ENCODE measurements around the gene PTPRD.
"Not testable (repeated sequence)": the region's sequence is repeated elsewhere in the genome, so short reads cannot be mapped to it uniquely, and the experiment has no call there.

PTPRD gene

DNA sequence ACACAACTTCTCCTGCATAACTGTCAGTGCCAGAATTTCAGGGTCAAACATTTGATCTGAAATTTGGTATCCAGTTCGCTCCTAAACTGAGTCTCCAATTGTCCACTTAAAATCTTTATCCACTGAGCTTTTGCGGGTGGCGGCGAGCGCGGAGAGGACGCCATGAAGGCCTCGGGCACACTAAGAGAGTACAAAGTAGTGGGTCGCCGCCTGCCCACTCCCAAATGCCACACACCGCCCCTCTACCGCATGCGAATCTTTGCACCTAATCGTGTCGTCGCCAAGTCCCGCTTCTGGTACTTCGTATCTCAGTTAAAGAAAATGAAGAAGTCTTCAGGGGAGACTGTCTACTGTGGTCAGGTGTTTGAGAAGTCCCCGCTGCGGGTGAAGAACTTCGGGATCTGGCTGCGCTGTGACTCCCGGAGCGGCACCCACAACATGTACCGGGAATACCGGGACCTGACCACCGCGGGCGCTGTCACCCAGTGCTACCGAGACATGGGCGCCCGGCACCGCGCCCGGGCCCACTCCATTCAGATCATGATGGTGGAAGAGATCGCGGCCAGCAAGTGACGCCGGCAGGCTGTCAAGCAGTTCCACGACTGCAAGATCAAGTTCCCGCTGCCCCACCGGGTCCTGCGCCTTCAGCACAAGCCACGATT, 1899.5 kb downstream of the PTPRD start:
- Histone ChIP-seq H3K79me2 (ENCODE audit: control insufficient read depth, insufficient read depth, low read length, unreplicated experiment) (no peaks in the 10 kb centered on the region), H3K4me3 (ENCODE audit: low read depth, low read length) (no peak overlapping the region), H3K27me3 (ENCODE audit: insufficient read depth, low read length) (no peaks in the 10 kb centered on the region), H3K27ac (ENCODE audit: low read depth, low read length) (no peak overlapping the region), H3K4me1 (ENCODE audit: control insufficient read depth, insufficient read depth, low read length, unreplicated experiment) (no peaks in the 10 kb centered on the region), H2AFZ (ENCODE audit: low read length, unreplicated experiment) (no peak overlapping the region), H3K36me3 (ENCODE audit: insufficient read depth, low read length) (no peaks in the 10 kb centered on the region)

DNA sequence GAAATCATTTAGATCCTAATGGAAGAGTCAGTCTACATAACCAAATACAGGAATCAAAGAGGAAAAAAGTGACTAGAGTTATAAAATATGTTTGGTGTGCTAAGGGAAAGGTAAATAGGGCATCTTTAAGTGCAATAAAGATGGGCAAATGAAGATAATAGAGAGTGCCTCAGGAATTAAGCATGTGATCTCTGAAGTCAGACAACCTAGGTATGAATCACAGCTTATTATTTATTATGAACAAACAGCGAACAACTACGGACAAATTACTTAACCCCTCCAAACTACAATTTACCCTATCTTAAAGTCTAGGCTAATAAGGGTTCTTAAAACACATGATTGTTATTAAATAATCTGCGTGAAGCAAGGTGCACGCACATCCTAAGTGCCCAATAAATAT, 1903.1 kb downstream of the PTPRD start:
- H3K4me3 ChIP-seq (ENCODE audit: low read depth, low read length): no peak overlapping the region
- H3K27me3 ChIP-seq (ENCODE audit: insufficient read depth, low read length): no peaks in the 10 kb centered on the region
- H3K79me2 ChIP-seq (ENCODE audit: control insufficient read depth, insufficient read depth, low read length, unreplicated experiment): no peaks in the 10 kb centered on the region
- no peak overlapping the region for H2AFZ ChIP-seq (ENCODE audit: low read length, unreplicated experiment)
- H3K36me3 ChIP-seq (ENCODE audit: insufficient read depth, low read length): no peaks in the 10 kb centered on the region
- no peaks in the 10 kb centered on the region for H3K4me1 ChIP-seq (ENCODE audit: control insufficient read depth, insufficient read depth, low read length, unreplicated experiment)
- H3K27ac ChIP-seq (ENCODE audit: low read depth, low read length): no peak overlapping the region

DNA sequence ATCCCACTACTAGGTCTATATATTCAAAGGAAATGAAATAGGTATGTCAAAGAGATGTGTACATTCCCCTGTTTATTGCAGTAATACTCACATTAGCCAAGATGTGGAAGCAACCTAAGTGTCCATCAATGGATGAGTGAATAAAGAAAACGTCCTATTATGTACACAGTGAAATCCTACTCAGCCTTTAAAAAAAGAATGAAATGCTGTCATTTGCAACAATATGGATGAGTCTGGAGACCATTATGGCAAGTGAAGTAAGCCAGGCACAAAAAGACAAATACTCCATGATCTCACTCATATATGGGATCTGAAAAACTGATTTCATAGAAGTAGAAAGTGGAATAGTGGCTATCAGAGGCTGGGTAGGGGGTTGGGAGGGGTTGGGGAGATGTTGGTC, 1904.1 kb downstream of the PTPRD start:
- Histone ChIP-seq H3K79me2 (ENCODE audit: control insufficient read depth, insufficient read depth, low read length, unreplicated experiment) (no peaks in the 10 kb centered on the region), H3K36me3 (ENCODE audit: insufficient read depth, low read length) (no peaks in the 10 kb centered on the region), H3K4me3 (ENCODE audit: low read depth, low read length) (no peak overlapping the region), H2AFZ (ENCODE audit: low read length, unreplicated experiment) (no peak overlapping the region), H3K27ac (ENCODE audit: low read depth, low read length) (no peak overlapping the region), H3K4me1 (ENCODE audit: control insufficient read depth, insufficient read depth, low read length, unreplicated experiment) (no peaks in the 10 kb centered on the region), H3K27me3 (ENCODE audit: insufficient read depth, low read length) (no peaks in the 10 kb centered on the region)

DNA sequence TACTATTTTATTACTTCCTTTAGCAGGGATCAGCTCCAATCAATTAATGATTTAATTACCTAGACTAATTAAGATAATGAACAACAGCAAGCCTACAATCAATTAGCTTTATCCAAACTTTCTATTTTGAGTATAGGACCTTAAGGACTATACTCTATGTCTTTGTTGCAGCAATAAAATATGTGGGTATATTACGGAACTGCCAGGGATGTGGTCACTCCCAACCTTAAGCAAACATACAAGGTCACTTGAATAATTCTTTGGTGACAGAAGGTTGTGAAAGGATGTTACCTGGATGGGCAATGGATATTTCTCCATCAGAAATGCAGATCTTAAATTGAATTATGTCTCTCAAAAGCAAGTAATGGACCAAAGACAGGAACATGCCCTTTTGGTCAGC, 1905.8 kb downstream of the PTPRD start:
- no peak overlapping the region for H2AFZ ChIP-seq (ENCODE audit: low read length, unreplicated experiment)
- no peak overlapping the region for H3K4me3 ChIP-seq (ENCODE audit: low read depth, low read length)
- H3K4me1 ChIP-seq (ENCODE audit: control insufficient read depth, insufficient read depth, low read length, unreplicated experiment): no peaks in the 10 kb centered on the region
- H3K79me2 ChIP-seq (ENCODE audit: control insufficient read depth, insufficient read depth, low read length, unreplicated experiment): no peaks in the 10 kb centered on the region
- no peak overlapping the region for H3K27ac ChIP-seq (ENCODE audit: low read depth, low read length)
- no peaks in the 10 kb centered on the region for H3K27me3 ChIP-seq (ENCODE audit: insufficient read depth, low read length)
- no peaks in the 10 kb centered on the region for H3K36me3 ChIP-seq (ENCODE audit: insufficient read depth, low read length)

DNA sequence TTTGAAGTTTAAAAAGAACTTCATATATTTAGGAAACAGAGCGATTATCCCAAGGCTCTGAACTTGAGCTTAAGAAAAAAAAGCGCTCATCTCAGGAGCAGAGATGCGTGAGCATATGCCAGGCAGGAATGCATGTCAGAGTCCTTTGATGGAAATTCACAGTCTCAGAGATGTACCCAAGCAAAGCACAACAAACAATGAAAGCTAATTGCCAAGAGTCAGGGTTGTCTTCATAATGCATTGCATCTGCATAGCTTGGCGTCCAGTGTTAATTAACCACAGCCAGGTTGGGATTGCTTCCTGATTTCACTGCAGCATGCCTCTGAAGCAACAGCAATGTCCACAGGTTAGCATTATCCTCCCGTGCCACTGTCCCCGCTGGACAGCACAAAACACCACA, 1906.3 kb downstream of the PTPRD start:
- no peak overlapping the region for H3K27ac ChIP-seq (ENCODE audit: low read depth, low read length)
- no peak overlapping the region for H3K4me3 ChIP-seq (ENCODE audit: low read depth, low read length)
- no peaks in the 10 kb centered on the region for H3K27me3 ChIP-seq (ENCODE audit: insufficient read depth, low read length)
- H3K4me1 ChIP-seq (ENCODE audit: control insufficient read depth, insufficient read depth, low read length, unreplicated experiment): no peaks in the 10 kb centered on the region
- H3K79me2 ChIP-seq (ENCODE audit: control insufficient read depth, insufficient read depth, low read length, unreplicated experiment): no peaks in the 10 kb centered on the region
- H2AFZ ChIP-seq (ENCODE audit: low read length, unreplicated experiment): no peak overlapping the region
- no peaks in the 10 kb centered on the region for H3K36me3 ChIP-seq (ENCODE audit: insufficient read depth, low read length)

GRCh38 chr9:8705861-8706260, 1906.9 kb downstream of the PTPRD start:
- Histone ChIP-seq H3K79me2 (ENCODE audit: control insufficient read depth, insufficient read depth, low read length, unreplicated experiment) (no peaks in the 10 kb centered on the region), H2AFZ (ENCODE audit: low read length, unreplicated experiment) (no peak overlapping the region), H3K36me3 (ENCODE audit: insufficient read depth, low read length) (no peaks in the 10 kb centered on the region), H3K27me3 (ENCODE audit: insufficient read depth, low read length) (no peaks in the 10 kb centered on the region), H3K27ac (ENCODE audit: low read depth, low read length) (no peak overlapping the region), H3K4me1 (ENCODE audit: control insufficient read depth, insufficient read depth, low read length, unreplicated experiment) (no peaks in the 10 kb centered on the region), H3K4me3 (ENCODE audit: low read depth, low read length) (no peak overlapping the region)

DNA sequence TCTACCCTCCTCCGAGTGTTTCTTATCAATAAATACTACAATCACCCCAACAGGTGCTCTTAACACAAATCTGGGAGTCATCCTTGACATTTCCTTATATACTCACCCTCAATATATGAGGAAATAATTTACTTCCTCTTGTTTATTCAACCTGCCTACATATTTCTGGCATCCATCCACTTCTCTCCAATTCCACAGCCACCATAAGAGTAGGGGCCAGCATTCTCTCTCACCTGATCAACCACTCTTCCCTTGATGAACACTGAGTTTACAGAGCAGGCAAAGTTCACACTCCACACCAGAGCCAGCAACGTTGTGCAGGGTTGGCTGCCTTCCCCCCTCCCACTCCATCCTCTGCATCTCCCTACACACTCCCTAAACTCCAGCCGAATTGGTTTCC, 1908.9 kb downstream of the PTPRD start:
- Histone ChIP-seq H3K27ac (ENCODE audit: low read depth, low read length) (no peak overlapping the region), H3K4me3 (ENCODE audit: low read depth, low read length) (no peak overlapping the region), H3K36me3 (ENCODE audit: insufficient read depth, low read length) (no peaks in the 10 kb centered on the region), H3K4me1 (ENCODE audit: control insufficient read depth, insufficient read depth, low read length, unreplicated experiment) (no peaks in the 10 kb centered on the region), H3K27me3 (ENCODE audit: insufficient read depth, low read length) (no peaks in the 10 kb centered on the region), H2AFZ (ENCODE audit: low read length, unreplicated experiment) (no peak overlapping the region), H3K79me2 (ENCODE audit: control insufficient read depth, insufficient read depth, low read length, unreplicated experiment) (no peaks in the 10 kb centered on the region)

DNA sequence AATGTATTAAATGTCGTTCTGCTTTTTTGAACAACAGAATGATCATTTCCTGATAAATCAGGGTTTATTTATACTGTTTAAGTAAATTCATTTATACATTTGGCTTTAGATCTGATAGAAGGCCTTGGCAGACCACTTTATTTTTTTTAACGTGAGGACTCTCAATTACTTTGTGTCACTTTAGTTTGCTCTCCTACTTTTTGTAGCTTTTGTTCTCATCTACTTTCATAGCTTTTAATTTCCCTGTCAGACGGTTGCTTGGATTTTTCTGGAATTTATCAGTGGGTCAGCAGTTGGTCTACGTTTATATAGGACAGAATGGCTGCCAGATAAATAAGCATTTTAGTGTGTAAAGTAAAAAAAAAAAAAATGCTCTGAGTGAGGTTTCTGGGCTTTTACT, 1910.9 kb downstream of the PTPRD start:
- Histone ChIP-seq H3K36me3 (ENCODE audit: insufficient read depth, low read length) (no peaks in the 10 kb centered on the region), H3K27me3 (ENCODE audit: insufficient read depth, low read length) (no peaks in the 10 kb centered on the region), H3K4me1 (ENCODE audit: control insufficient read depth, insufficient read depth, low read length, unreplicated experiment) (no peaks in the 10 kb centered on the region), H3K4me3 (ENCODE audit: low read depth, low read length) (no peak overlapping the region), H3K79me2 (ENCODE audit: control insufficient read depth, insufficient read depth, low read length, unreplicated experiment) (no peaks in the 10 kb centered on the region), H2AFZ (ENCODE audit: low read length, unreplicated experiment) (no peak overlapping the region), H3K27ac (ENCODE audit: low read depth, low read length) (no peak overlapping the region)

- not testable (repeated sequence) for H3K4me1 ChIP-seq (ENCODE audit: control insufficient read depth, insufficient read depth, low read length, unreplicated experiment); H3K27me3 ChIP-seq (ENCODE audit: insufficient read depth, low read length); H3K27ac ChIP-seq (ENCODE audit: low read depth, low read length); H3K36me3 ChIP-seq (ENCODE audit: insufficient read depth, low read length); H3K4me3 ChIP-seq (ENCODE audit: low read depth, low read length); H2AFZ ChIP-seq (ENCODE audit: low read length, unreplicated experiment); H3K79me2 ChIP-seq (ENCODE audit: control insufficient read depth, insufficient read depth, low read length, unreplicated experiment)
Observed at GRCh38 chr9:8697565-8697964, 1915.2 kb downstream of the PTPRD start.

DNA sequence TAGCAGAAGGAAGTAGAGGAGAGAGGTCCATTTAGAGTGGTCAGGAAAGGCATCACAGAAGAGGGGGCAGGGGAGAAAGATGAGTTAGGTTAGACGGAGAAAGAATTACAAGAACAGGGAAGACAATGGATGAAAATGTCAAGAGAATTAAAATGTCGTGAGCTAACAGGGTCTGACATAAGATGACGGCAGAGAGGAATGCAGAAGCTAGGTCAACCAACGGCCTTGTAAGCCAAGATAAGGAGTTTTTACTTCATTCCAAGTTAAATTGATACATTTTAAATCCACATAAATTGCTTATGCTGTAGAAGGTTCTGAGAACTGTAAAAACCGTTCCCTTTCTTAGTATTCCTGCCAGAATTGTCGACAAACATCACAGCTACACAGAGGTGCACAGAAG, 1916.3 kb downstream of the PTPRD start:
- no peak overlapping the region for H3K4me3 ChIP-seq (ENCODE audit: low read depth, low read length)
- H3K79me2 ChIP-seq (ENCODE audit: control insufficient read depth, insufficient read depth, low read length, unreplicated experiment): no peaks in the 10 kb centered on the region
- H3K27ac ChIP-seq (ENCODE audit: low read depth, low read length): no peak overlapping the region
- no peaks in the 10 kb centered on the region for H3K4me1 ChIP-seq (ENCODE audit: control insufficient read depth, insufficient read depth, low read length, unreplicated experiment)
- no peaks in the 10 kb centered on the region for H3K27me3 ChIP-seq (ENCODE audit: insufficient read depth, low read length)
- no peak overlapping the region for H2AFZ ChIP-seq (ENCODE audit: low read length, unreplicated experiment)
- H3K36me3 ChIP-seq (ENCODE audit: insufficient read depth, low read length): no peaks in the 10 kb centered on the region

DNA sequence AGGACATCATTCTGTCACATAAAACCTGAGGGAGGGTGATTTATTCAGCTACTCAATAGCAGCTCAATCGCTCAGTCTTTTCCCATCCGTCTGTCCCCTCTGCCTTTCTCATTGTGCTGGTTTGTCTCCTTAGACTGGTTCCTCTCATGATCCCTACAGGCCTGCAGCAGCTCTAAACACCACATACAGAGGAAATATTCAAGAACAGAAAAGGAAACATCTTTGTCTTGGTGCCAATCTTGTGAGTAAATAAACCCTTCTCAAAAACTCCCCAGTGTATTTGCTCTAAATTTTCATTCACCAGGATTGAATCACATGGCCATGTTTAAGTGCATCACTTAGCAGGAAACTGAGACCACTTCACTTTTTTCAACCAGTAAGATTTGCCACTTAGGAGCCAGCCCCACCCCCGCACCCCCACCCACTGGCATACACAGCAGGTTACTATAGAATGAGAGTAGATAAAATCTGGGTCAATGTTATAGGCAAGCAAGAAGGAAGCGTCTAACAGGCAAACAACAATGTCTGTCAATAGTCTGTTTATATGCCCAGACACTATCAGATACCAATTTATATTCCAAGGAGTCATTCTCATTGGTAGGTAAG, 1917.7 kb downstream of the PTPRD start:
- no peak overlapping the region for H2AFZ ChIP-seq (ENCODE audit: low read length, unreplicated experiment)
- no peak overlapping the region for H3K4me3 ChIP-seq (ENCODE audit: low read depth, low read length)
- H3K4me1 ChIP-seq (ENCODE audit: control insufficient read depth, insufficient read depth, low read length, unreplicated experiment): no peaks in the 10 kb centered on the region
- no peaks in the 10 kb centered on the region for H3K79me2 ChIP-seq (ENCODE audit: control insufficient read depth, insufficient read depth, low read length, unreplicated experiment)
- no peak overlapping the region for H3K27ac ChIP-seq (ENCODE audit: low read depth, low read length)
- no peaks in the 10 kb centered on the region for H3K27me3 ChIP-seq (ENCODE audit: insufficient read depth, low read length)
- no peaks in the 10 kb centered on the region for H3K36me3 ChIP-seq (ENCODE audit: insufficient read depth, low read length)
